HG03159 (cell line): ENCODE measurements around the gene SPRY2.
"Not testable (repeated sequence)": the region's sequence is repeated elsewhere in the genome, so short reads cannot be mapped to it uniquely, and the experiment has no call there.

Experiments used
- ATAC-seq: cut with Tn5 transposase; IDR thresholded peaks from one replicate; pipeline ENCODE4 v1.9.1; 2021; ENCODE audit warnings: mild to moderate bottlenecking, moderate library complexity; ENCODE audit not compliant: unreplicated experiment

Gene SPRY2

DNA sequence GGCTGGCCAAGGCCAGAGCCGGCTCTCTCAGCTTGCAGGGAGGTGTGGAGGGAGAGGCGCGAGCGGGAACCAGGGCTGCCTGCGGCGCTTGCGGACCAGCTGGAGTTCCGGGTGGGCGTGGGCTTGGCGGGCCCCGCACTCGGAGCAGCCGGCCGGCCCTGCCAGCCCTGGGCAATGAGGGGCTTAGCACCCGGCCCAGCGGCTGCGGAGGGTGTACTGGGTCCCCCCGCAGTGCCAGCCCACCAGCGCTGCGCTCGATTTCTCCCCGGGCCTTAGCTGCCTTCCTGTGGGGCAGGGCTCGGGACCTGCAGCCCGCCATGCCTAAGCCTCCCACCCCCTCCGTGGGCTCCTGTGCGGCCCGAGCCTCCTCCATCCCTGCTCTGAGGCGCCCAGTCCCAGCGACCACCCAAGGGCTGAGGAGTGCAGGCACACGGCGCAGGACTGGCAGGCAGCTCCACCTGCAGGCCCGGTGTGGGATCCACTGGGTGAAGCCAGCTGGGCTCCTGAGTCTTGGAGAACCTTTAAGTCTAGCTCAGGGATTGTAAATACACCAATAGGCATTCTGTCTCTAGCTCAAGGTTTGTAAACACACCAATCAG, 14.7 kb upstream of the SPRY2 start:
- ATAC-seq = not testable (repeated sequence)

DNA sequence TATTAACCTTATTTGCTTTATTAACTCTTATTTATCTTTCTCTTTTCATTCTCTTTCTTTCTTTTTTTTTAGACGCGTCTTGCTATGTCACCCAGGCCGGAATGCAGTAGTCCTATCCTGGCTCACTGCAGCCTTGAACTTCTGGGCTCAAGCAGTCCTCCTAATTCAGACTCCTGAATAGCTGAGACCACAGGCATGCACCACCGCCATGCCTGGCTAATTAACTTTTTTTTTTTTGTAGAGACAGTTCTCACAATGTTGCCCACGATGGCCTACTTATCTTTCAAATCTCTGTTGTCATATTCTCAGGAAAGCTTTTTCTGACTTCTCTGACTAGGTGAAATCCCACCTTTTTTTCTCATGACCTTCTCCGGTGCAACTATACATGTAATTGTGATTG, 7.8 kb upstream of the SPRY2 start:
- no peak for ATAC-seq

DNA sequence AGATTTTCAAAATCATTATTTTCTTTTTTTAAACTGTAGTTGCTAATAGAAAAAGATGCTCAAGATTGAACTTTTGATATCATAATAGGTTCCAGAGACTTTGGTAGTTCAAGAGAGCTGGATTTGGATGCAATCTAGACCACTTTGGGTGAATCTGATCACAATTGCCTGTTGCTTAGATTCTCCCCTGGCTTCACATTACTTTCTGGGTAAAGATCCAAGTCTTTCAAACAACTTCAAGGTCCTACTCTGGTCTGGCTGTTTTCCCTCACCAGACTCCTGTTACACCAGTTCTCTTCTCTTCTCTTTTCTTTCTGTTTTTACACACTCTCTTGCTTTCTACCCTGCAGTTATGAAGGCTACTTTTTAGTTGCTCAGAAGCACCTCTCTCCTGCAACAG, 7.4 kb upstream of the SPRY2 start:
- ATAC-seq = no peak

DNA sequence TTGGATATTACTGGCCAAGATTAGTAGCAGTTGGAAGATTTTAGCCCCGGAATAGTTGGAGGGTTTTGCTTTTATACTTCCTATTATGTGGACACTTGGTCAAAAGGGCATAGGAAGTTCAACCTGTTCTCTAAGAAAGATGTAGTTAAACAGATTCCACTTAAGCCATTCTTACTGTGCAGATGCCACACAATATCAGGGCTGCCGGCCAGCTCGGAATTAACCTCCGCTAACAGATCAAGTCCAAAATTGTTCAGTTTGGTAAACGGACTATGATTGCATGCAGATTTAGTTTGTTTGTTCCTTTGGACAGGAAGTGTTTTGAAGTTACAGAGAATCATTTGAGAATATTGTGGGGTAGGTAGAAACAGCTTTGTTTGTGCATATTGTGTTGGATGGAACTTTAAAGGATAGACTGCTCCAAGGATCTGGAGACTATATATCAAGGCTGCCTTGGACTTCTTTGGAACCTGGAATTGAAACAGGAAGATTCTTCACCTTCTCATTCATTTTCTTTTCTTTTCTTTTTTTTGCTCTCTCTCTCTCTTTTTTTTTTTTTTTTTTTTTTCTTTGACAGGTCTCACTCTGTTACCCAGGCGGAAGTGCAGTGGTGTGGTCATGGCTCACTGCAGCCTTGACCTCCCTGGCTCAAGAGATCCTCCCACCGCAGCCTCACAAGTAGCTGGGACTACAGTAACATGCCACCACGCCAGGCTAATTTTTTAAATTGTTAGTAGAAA, 5.0 kb upstream of the SPRY2 start:
- ATAC-seq = no peak

DNA sequence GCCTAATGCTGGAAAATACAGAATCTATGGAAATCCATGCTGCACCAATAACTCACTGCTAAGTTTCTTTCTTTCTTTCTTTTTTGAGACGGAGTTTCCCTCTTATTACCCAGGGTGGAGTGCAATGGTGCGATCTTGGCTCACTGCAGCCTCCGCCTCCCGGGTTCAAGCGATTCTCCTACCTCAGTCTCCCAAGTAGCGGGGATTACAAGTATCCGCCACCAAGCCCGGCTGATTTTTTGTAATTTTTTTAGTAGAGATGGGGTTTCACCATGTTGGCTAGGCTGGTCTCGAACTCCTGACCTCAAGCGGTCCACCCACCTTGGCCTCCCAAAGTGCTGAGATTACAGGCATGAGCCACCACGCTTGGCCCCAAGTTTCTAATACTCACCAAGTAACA, 3.1 kb upstream of the SPRY2 start:
- not testable (repeated sequence) for ATAC-seq

DNA sequence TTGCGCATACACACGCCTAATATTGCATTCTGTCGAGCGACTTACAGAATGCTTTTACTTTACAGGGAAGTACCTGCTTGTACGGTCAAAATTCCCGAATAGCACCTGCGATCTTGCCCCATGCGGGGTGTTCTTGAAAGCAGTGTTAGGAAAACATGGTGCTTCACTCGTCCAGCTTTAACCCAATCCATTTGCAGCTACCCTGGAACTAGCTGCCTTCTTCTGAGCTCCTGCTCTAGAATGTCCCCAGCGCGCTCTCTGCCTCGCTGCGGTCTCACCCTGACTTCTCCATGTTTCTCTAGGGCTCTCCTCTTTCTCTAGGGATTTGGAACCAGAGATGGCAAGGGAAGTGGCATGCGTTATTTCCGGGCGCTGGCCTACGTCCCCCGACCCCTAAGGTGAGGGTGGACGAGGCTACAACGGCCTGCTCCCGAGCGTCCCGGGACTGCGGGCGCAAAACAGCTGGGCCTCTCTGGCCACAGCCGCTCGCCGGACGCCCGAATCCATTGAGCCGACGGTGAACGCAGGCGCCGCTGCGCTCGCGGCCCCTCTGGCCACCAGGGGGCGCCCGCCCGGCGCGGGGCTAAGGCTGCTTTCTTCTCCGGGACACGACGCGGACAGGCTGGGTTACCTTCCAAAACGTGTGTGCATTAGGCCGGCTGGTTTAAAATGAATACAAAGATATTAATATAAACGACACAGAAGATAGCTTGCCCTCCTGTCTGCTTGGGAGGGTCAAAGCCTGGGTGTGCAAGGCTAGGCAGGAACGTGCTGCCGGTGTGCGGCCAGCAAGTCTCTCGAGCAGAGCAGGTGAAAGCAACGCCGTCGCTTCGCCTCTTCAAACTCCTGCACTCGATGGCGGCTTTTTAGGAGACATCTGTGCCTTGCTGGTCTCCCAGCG, 1.8 kb upstream of the SPRY2 start:
- ATAC-seq = peak; percentile 61

DNA sequence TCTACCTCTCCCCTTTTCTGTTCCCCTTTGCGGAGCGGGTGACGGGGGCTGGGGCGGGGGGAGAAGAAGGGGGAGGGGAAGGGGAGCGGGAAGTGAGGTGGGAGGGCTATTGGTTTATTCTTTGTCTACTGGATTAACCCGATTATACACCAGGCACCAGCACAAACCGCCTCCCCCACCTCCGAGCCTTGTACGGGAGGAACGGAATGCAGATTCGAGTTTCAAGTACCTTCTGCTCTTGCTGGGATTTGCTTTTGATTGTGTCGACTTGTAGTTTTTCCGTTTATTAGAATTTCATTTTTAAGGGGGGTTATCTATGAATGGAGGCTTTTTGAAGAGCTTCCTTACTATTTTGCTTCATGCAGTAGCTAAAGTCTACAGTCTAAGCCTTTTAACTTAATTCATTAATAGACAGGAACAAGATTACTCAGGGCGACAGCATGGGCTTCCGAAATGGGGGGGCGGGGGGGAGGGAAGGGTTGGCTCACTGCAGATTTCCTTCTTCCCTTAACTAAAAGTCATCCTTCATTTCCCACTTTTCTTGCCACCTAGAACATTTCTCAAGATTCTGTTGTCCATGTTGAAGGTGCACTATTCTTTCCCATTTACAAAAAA, 937 bp upstream of the SPRY2 start:
- no peak for ATAC-seq

DNA sequence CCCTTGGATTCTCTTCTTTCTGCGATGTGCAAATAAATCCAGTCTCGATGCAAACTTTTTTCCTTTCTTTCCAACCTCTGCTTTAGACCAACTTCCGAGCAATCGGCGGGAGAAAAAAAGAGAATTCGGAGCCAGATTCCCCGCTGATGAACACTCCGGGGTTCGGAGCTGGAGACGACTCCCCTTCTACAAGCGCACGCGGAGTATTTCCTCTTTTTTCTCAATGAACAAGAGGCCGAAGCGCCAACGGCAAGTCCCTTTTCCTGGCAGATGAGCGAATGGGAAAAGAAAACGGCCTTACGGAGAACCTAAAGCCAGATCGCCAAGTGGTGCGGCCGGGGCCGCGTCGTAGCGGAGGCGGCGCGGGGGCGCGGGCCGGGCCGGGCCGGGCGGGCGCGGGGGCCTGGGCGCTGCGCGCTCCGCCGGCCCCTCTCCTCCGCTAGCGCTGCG, 250 bp downstream of the SPRY2 start:
- peak; percentile 27 for ATAC-seq

DNA sequence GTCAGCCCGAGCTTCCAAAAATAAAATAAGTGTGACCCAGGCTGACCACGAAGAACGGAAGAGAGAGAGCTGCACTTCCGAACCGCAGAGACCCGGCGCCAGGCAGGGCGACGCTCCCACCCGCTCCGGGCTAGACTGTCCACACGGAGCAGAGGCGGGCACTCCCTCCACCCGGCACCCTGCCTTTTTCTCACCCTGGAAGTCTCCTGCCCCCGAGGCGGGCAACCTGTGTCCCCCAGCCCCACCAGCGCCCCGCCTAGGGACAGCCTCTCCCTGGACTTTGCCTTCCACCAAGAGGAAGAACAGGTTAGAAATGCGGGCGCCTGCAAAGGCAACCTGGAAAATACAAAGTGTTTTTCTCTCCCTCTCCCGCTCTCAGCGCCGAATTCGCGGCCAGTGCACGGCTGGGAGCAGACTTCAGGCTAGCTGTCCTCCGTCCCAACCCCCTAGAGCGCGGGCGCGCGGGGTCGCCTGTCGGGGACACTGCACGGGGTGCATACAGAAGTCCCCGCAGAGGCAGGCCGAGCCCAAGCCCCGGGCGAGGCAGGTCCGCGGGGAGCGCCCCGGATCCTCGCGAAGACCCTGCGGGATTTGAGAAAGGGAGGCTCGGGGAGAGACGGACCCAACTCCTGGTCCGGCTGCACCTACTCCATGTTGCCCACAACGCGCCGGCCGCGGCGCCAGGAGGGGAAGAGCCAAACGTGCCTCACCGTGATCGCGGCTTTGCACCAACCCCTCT, 845 bp downstream of the SPRY2 start:
- no peak for ATAC-seq

DNA sequence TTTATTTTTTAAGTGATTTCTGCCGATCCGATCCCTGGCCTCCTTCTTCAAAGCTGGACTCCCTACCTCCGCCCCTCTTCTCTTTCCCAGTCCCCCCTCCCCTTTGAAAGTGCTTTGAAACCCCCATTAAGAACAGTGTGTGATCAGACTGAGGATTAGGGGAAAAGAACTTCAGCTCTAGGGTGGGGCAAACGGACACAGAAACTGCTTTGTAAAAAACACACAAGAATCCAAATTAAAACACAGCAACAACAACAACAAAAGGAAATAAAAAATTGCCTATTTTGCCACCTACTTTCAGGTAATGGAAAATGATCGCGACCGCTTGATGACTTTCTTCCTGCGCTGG, 1.4 kb downstream of the SPRY2 start:
- no peak for ATAC-seq

DNA sequence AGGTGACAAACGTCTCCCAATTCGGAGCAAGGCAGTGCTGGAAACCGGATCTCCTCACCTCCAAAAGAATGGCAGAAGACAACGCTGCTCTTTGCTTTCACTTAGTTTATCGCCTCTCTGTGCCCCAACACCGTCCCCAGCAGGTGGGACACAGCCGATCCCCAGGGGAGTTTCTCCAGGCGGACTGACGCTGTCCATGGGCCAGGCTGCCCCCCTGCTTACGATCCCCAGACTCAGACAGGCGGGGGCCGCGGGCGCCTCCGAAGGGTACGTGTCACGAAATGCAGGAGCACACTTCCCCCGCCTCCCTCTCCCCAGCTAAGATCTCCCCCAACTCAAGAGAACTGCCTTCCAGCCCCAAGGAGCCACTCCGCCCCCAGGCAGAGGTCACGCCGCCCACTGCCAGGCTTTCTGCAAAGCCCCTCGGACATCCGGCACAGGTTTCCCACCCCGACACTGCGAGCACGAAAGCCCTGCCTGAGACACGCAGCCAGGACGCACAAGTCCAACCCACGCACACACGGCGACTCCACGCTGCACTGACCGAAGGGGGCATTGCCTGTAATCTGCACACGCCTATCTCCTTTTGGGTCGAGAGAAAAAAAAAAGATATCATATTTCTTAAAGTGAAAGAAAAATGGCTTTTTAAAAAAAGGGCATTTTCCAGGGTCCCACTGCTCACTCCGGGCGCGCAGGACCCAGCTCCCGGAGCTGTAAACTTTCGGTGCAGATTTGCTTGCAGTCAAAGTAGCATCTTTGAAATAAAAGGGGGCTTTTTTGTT, 2.0 kb downstream of the SPRY2 start:
- ATAC-seq = no peak

DNA sequence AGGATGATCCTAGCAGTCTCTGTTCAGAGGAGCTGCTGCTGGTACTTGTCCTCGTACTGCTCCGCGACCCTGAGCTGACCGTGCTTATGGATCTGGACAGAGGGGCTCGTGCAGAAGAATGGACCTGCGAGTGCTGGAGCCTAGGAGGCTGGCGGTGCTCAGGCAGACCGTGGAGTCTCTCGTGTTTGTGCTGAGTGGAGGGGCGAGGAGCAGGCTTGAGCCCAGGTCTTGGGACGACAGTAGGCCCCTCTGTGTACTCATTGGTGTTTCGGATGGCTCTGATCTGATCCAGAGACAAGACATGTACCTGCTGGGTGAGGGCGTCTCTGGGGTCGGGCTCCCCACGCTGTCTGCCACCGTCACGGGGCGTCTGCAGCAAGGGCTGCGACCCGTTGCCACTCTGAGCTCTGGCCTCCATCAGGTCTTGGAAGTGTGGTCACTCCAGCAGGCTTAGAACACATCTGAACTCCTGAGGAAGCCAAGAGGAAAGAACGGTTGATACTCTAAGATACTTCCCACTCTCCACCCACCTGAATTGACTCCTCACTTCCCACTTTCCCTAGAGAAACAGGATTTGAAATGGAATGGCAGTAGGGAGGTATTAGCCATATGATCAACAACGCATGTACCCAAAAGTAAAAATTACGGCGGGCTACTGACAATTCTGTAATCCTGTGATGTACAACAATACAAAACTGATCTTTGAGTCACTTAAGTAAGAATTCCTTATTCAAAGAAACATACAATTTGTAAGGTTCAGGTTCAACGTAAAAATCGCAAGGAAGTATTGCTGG, 3.4 kb downstream of the SPRY2 start:
- ATAC-seq = no peak

DNA sequence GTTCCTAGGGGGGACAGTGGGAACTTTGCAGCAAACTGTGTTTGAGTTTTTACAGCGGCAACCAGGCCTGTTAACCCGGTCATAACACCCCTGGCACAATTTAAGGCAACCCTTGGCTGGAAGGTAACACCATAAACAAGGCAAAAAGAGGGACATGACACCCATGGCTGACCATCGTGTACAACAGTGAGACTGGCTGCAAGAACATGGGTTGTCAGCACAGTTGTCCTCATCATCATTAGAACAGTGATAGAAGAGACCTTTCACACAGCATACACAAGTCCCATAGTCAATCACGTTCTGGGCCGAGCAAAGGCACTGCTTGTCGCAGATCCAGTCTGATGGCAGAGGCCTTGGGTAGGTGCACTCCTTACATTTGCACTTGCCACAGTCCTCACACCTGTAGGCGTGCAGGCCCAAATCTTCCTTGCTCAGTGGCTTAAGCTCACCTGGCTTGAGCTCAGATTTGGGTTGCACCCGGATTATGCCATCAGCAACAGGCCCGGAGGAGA, 4.1 kb downstream of the SPRY2 start:
- ATAC-seq = no peak

DNA sequence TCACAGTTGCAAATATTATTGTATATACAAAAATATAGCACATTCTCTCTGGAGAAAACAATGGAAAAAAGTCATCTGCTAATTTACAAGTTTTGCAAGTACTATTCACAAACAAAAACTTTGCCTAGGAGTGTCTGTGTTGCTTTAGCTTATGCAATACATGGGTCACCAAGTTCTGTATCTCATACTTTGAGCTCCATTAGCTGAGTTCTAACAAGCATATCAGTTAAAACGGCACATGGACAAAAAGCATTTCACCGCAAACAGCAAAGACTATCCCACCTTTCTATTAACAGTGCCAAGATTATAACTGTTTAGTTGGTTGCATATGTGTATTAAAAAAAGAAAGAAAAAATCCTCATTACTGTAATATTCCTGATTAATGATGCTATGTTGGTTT, 4.6 kb downstream of the SPRY2 start:
- ATAC-seq = no peak

DNA sequence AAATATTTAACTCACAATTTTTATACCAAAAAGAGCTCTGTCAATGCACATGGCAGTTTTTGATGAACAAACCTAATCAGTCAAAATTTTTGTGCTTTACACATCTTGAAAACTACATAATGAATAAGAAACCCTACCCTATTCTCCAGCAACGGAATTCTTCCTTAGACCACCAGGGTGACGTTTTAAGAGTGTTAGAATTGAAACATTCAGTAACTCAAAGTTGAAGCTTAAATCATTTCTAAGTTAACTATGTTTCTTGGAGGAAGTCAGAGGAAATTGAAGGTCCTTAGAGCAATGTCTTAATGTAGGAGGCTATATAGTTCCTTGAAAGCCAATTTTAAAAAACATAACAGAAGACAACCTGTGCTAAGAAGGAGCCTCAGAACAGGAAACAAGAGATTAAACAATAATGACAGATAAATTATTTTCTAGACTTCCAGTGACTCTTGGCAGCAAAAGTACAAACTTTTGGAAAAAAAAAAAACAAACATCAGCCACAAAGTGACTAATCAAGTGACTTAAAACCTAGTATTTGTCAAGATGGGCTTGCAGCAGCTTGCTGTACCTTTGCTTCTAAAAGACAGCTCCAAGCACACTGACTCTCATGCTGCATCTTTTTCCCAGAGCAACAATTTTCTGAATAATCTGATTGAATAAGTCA, 6.2 kb downstream of the SPRY2 start:
- no peak for ATAC-seq

DNA sequence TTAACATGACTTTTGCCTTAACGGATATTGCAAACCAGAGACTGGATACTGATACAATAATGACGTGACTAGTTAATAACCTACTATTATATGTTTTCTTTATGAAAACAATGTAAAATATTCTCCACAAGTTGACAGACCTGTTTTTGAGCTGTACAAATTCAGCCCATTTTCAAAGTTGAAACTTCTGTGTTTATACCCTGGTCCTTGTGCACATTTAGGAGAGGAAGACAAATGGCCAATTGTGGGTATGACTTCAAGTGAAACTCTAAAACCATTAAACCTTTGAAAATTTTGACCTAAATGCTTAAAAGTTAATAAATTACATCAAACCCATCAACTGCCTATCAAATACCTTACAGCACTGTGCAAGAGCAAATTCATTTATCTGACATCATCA, 8.9 kb downstream of the SPRY2 start:
- no peak for ATAC-seq

DNA sequence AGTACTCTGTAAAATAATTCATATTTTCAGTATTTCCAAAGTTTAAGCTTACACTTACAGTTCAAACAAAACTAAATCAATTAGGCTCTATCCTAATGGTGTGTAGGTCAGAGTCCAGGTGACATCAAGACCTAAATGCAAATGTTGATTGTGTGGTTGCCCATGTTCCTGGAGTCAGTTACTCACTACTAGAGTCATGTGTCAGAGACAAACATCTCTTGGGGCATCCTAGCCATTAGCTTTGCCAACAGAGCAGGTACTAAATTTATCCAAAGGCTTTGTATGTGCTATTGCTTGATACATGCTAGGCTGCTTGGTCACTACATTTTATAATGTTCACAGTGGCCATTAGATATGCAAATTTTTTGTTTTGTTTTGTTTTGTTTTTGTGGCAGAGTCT, 11.7 kb downstream of the SPRY2 start:
- no peak for ATAC-seq

DNA sequence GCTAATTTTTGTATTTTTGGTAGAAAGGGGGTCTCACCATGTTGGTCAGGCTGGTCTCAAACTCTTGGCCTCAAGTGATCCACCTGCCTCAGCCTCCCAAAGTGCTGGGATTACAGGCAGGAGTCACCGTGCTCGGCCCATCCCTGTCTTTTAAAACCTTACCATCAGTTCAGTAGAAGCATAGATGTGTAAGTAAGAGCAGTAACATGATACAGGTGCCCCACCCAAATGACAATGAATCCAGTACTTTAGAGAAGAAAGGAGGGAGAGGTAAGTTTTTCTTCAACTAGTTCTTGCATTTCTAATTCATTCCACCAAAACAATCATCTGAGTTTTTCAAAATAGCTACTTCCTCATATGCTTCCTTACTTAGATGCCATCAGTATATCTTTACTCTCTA, 21.9 kb downstream of the SPRY2 start:
- ATAC-seq = no peak
